Omental fat pad (tissue), 4 donors: ENCODE data around the gene PHC1. TPM values are rescaled to one million over a fixed set of nuclear protein-coding genes. Genes with fewer than 3 reads are reported as not detected.
"Not testable (repeated sequence)": the region's sequence is repeated elsewhere in the genome, so short reads cannot be mapped to it uniquely, and the experiment has no call there.

Experiments
- ATAC-seq: fragments of 150-250 bp; one replicate; pipeline ENCODE4 v1.9.1; 2016; ENCODE audit warnings: mild to moderate bottlenecking, moderate library complexity; ENCODE audit not compliant: low FRiP score
- DNase-seq: peaks from one replicate; pipeline ENCODE4 v3.0.0-alpha.2; 2019; ENCODE audit warnings: low spot score
- CTCF ChIP-seq, 3 donors: fragments of 450-650 bp; IDR thresholded peaks; one replicate each; pipeline ENCODE4 v1.5.1; 2016 to 2017; ENCODE audit warnings: antibody characterized with exemption in 3 of 3, mild to moderate bottlenecking in 3 of 3, moderate library complexity in 2 of 3
- total RNA-seq, 4 donors: library from RNA; depleted of rRNA; stranded (reverse); fragments of >200 nt; gene quantifications; one replicate each; pipeline ENCODE4 v1.1.0, GENCODE V29; 2016

Gene PHC1
- total RNA-seq, 4 donors from 2014 or later: 19.3 to 30.3 (median 25.8) TPM

- no peak for TF ChIP-seq CTCF (IDR thresholded peaks at IDR 0.05)
- no peak for DNase-seq
- no peak for ATAC-seq
Measured at GRCh38 chr12:8916154-8916553, 1.8 kb downstream of the PHC1 start.

- TF ChIP-seq CTCF (IDR thresholded peaks at IDR 0.05): no peak
- no peak for DNase-seq
- no peak for ATAC-seq
Measured at GRCh38 chr12:8917031-8917430, 2.7 kb downstream of the PHC1 start.

- TF ChIP-seq CTCF (IDR thresholded peaks at IDR 0.05): no peak
- DNase-seq: no peak
- ATAC-seq: no peak
Measured at GRCh38 chr12:8917751-8918150, 3.4 kb downstream of the PHC1 start.

GRCh38 chr12:8919643-8920042 lies 5.3 kb downstream of the PHC1 start:
- not testable (repeated sequence) for DNase-seq, ATAC-seq

GRCh38 chr12:8922544-8922943 lies 8.2 kb downstream of the PHC1 start:
- no peak for TF ChIP-seq CTCF (IDR thresholded peaks at IDR 0.05)
- DNase-seq (no peak), ATAC-seq (no peak)

- not testable (repeated sequence) for ATAC-seq, DNase-seq
Measured at GRCh38 chr12:8930655-8931323, 16.5 kb downstream of the PHC1 start.

DNA sequence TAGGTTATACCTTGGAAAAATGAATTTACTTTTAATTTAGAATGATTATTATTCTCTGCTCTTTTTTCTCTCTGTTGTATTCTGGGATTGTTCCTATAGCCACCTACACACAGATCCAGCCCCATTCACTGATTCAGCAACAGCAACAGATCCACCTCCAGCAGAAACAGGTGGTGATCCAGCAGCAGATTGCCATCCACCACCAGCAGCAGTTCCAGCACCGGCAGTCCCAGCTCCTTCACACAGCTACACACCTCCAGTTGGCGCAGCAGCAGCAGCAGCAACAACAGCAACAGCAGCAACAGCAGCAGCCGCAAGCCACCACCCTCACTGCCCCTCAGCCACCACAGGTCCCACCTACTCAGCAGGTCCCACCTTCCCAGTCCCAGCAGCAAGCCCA lies 18.2 kb downstream of the PHC1 start:
- not testable (repeated sequence) for ATAC-seq

DNA sequence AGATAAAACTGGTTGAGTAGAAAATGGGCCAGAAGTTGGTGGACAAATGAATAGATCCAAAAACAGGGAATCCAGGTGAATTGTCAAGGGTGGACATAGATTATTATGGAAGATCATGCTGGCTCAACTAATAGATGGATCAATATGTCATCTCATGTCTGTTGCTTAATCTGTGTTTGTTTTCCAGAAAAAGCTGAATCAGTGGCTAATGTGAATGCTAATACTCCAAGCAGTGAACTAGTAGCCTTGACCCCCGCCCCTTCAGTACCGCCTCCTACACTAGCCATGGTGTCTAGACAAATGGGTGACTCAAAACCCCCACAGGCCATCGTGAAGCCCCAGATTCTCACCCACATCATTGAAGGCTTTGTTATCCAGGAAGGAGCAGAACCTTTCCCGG lies 19.8 kb downstream of the PHC1 start:
- ATAC-seq, DNase-seq: not testable (repeated sequence)

More for the DNA sequence above, 18.2 kb downstream of the PHC1 start:
- DNase-seq: not testable (repeated sequence)

- ATAC-seq (no peak), DNase-seq (no peak)
- TF ChIP-seq CTCF (IDR thresholded peaks at IDR 0.05): no peak
Measured at GRCh38 chr12:8936735-8937134, 22.4 kb downstream of the PHC1 start.

GRCh38 chr12:8937842-8938442 lies 23.6 kb downstream of the PHC1 start:
- not testable (repeated sequence) for ATAC-seq, DNase-seq
